ENCODE measurements around the gene JAZF1.

JAZF1 gene

GRCh38 chr7:28163949-28164348, 16.6 kb downstream of the JAZF1 start:
- DNase-seq, result no peak

GRCh38 chr7:28161331-28161730, 19.3 kb downstream of the JAZF1 start:
- DNase-seq, result no peak

- DNase-seq, result no peak
These were observed 20.0 kb downstream of the JAZF1 start for GRCh38 chr7:28160551-28160991.

- no peak for DNase-seq
These were observed 22.7 kb downstream of the JAZF1 start for GRCh38 chr7:28157831-28158416.

- no peak for DNase-seq
These were observed 23.4 kb downstream of the JAZF1 start for GRCh38 chr7:28157076-28157745.

GRCh38 chr7:28156401-28156800, 24.2 kb downstream of the JAZF1 start:
- DNase-seq, result no peak

- DNase-seq, result no peak
These were observed 24.6 kb downstream of the JAZF1 start for GRCh38 chr7:28155964-28156363.

- no peak for DNase-seq
These were observed 25.5 kb downstream of the JAZF1 start for GRCh38 chr7:28155019-28155660.

GRCh38 chr7:28152594-28152993, 28.0 kb downstream of the JAZF1 start:
- DNase-seq, result no peak

GRCh38 chr7:28151965-28152364, 28.6 kb downstream of the JAZF1 start:
- DNase-seq, result no peak

DNA sequence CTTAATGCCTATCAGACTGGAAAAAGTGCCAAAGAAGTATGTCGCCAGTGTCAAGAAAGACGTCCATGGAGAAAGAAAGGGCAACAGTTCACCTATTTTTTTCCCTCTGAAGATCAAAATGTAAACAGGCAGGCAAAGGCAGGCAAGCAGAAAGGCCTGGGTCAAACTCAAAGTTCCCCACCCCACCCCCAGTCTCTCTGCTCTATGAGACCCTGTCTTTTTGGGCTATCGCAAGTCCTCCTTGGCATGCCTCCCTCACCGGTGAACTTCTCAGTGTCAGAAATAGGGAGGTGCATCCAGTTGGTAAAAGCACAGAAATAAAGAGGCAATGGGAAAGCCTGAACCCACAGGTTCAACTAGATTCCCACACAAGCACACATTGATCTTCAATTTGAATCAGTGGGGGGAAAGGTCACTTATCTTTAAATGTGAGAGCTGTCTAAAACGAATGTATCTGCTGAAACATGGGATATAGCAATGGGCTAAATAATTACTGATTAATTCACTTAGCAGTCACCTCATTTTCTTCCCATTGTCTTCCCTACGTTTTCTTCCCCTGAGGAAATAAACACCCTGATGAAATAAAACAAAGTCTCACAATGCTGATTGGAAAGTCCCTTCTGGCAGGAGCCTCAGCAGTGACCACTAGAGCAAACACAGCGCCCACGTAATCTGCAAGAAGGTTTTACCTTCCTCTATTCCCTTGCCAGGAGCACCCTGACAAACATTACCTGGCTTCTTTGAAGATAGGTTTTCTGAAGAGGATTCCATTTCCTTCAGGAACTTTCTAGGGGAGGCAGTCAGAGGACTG, 31.1 kb downstream of the JAZF1 start:
- no peak for DNase-seq

GRCh38 chr7:28145931-28146330, 34.7 kb downstream of the JAZF1 start:
- no peak for DNase-seq

DNA sequence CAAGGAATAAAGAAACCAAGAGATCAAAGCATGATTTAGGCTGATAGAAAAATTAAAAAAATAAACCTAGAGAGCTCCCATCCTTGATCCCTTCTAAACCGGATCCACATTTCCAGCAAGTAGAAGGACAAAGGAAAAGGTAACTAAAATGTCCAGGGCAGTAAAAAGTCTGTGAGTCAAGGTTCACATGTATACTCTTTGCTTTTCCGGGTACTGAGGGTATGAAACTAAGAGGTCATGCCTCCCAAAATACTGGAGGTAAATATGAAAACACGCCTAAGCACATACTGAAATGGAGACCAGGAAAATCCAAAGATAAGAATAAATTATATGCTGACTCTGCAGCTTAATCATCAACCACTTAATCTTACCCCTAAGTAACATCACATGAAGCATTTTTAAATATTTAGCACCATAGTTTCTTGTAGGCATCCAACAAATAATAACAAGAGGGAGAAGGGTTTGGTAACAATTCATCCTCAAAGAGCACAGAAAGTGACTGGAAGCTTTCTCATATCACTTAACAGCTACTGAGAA, 35.4 kb downstream of the JAZF1 start:
- DNase-seq, result no peak

GRCh38 chr7:28144266-28144665, 36.3 kb downstream of the JAZF1 start:
- no peak for DNase-seq

DNA sequence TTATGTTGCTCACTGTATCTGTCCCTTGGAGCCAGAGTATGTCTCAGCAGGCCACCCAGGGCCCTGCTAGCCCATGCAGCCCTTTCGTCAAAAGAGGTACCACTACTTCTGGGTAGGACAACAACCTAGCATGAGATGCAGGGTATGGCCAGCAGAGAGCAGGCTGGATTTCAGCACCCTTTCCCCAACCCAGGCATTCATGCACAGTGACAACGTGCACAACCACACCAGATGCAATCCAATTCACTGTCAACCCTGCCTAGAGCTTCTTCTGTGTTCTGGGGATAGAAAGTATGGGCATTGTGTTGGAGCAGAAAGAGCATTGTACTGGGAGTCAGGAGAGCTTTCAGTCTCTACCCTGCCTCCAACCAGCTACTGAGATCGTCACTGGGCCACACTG, 37.9 kb downstream of the JAZF1 start:
- DNase-seq, result no peak

DNA sequence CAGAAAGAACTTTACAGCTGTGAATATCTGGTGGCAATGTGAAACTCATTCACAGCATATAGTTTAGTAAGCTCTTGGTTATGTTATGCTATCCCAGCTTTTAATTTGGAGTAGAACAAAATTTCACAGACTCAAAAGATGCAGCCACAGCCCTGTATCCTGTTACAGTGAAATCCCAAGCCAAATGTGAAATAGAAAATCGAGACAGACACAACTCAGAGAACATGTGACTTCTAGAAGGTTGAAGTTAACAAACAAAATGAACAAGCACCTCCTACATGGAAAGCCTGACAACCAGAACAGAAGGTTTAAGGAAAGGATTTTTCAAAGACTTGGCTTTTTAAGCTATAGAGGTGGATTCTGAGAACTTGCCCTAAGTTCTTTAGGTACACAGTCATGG, 39.6 kb downstream of the JAZF1 start:
- DNase-seq, result no peak

DNA sequence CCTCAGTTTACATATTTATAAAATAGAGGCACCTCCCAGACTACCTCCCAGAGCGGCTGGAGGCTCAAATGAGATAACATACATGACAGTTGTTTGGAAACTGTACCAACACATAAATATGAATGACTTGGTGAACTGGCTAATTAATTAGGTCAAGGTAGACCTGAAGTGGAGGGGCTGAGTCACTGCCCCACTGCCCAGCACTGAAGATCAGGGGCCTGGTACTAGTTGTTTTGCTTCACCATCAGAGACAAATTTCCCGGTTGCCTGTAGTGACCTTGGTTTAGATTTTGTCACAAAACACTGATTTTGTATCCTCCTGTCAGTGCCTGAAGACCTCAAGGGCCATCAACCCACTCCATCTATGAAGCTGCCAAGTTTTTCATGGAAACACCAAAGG, 41.8 kb downstream of the JAZF1 start:
- no peak for DNase-seq

DNA sequence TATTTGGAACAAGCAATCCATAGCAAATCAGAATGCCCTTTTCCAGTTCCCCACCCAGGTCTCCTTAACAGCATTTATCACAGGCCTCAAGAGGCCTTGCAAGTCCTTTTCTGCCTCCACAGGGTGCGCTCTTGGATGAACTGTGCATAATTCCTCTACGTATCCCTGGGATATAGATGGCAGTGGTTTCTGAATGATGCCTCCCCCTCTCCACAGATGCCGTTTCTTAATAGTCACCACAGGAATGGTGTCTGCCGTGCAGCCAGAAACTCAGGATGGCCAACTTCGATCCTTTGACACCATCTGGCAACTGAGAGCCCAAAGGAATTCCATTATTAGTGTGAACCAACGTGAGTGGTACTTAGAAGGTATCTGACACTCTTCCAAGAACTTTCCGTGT, 43.1 kb downstream of the JAZF1 start:
- DNase-seq, result no peak

GRCh38 chr7:28136885-28137284, 43.7 kb downstream of the JAZF1 start:
- no peak for DNase-seq

DNA sequence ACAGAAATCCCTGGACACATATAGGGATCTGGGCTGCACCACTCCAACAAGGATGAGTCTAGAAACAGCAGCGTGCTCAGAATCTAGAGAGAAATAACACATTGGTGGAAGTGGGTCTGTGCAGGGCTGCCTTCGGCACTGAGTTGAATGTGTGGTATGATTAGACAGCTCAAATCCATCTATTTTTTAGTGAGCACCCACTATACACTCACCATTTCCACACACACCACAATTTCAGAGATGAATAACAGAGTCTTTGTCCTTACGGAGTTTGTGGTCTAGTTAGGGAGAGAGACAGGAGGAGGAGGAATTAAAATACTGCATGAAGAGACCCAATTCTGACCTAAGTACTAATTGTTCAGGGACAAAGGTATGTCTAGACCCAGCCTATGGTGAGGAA, 44.2 kb downstream of the JAZF1 start:
- DNase-seq, result no peak

DNA sequence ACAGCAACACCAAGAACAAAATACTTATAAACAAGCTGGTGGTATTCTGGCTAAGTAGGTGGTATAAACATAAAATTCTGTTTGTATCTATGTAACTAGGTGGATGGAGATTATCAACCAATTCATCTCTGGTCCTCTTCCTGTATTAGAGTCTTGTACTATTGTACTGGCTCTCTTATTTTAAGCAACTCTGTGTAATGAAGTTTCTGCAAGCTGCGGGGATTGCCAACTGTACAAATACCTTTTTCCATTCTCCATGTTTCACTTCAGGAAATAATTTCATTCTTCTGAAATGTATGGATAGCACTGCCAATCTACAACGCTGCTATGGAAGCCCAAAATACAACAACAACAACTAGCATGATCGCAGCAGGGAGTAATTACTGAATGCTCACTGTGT, 44.8 kb downstream of the JAZF1 start:
- no peak for DNase-seq

GRCh38 chr7:28135315-28135714, 45.3 kb downstream of the JAZF1 start:
- no peak for DNase-seq

GRCh38 chr7:28133872-28134271, 46.7 kb downstream of the JAZF1 start:
- no peak for DNase-seq
